ENCODE results near the gene CXCL14.
A peak's percentile ranks its signal among the peaks of the same experiment; 100 is the strongest.

Gene CXCL14

GRCh38 chr5:135615581-135616260, 36.9 kb upstream of the CXCL14 start:
- no peak for TF ChIP-seq CTCF (IDR thresholded peaks at IDR 0.05; ENCODE audit: control insufficient read depth, extremely low read depth, insufficient read depth)
- no peak overlapping the region for H3K4me3 ChIP-seq (ENCODE audit: low read depth, low read length)
- DNase-seq (ENCODE audit: low read depth), result no peak

DNA sequence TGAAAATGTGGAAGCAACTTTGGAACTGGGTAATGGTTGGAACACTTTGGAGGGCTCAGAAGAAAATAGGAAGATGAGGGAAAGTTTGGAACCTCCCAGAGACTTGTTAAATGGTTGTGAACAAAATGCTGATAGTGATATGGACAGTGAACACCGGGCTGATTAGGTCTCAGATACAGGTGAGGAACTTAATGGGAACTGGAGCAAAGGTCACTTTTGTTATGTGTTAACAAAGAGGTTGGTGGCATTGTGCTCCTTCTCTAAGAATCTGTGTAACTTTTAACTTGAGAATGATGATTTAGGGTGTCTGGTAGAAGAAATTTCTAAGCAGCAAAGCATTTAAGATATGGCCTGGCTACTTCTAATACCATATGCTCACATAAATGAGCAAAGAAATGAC, 36.4 kb upstream of the CXCL14 start:
- no peak for TF ChIP-seq CTCF (IDR thresholded peaks at IDR 0.05; ENCODE audit: control insufficient read depth, extremely low read depth, insufficient read depth)
- H3K4me3 ChIP-seq (ENCODE audit: low read depth, low read length), result no peak overlapping the region
- DNase-seq (ENCODE audit: low read depth), result no peak

DNA sequence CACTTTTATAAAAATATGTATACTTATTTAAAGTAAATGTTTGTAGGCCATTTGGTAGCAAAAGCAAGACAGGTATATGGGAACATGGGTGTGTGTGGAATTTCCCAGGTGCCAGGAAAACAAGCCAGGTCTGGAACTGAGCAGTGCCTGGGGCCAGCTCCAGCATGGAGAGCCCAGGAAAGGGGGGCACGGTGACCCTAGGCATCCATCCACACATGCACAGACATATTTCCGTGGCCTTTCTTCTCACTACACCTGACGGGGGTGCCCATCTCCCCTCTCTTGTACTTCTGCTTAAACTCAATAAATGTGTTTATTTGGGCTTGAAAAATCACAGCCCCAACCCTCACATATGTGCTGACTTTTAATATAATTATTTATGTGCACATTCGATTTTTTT, 31.2 kb upstream of the CXCL14 start:
- no peak for TF ChIP-seq CTCF (IDR thresholded peaks at IDR 0.05; ENCODE audit: control insufficient read depth, extremely low read depth, insufficient read depth)
- H3K4me3 ChIP-seq (ENCODE audit: low read depth, low read length), result no peak overlapping the region
- no peak for DNase-seq (ENCODE audit: low read depth)

DNA sequence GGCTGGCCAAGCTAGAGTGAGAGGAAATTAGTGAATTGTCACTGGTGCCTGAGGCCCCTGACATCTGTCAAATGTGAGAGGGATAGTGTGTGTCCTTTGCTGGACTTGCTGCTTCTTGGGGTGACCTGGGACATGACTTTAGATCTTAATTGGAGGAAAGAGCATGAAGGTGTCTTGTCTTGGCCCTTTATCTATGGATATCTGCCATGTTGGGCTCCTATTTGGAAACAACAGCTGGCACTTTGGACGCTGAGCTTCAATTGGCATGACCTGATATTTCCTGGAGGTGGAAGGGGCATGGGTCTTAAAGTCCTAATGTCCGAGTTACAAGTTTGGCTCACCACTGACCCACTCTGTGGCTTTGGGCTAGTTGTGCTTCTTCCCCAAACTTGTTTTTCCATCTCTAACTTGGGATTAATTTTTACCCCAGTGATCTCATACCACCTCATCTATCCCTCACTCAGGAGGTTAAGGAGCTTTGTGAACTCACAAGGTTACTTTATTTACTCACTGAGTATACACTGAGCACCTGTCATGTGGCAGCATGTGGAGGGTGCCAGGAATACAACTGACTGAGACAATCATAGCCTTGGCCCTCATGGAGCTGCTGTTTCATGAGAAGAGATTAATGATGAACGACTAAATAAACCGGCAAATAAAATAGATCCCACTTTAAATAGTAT, 30.1 kb upstream of the CXCL14 start:
- TF ChIP-seq CTCF (IDR thresholded peaks at IDR 0.05; ENCODE audit: control insufficient read depth, extremely low read depth, insufficient read depth), result no peak
- DNase-seq (ENCODE audit: low read depth), result peak; percentile 3
- no peak overlapping the region for H3K4me3 ChIP-seq (ENCODE audit: low read depth, low read length)

- TF ChIP-seq CTCF (IDR thresholded peaks at IDR 0.05; ENCODE audit: control insufficient read depth, extremely low read depth, insufficient read depth), result no peak
- H3K4me3 ChIP-seq (ENCODE audit: low read depth, low read length), result no peak overlapping the region
- DNase-seq (ENCODE audit: low read depth), result no peak
Measured at GRCh38 chr5:135608361-135608760, 29.6 kb upstream of the CXCL14 start.

GRCh38 chr5:135606431-135606830, 27.6 kb upstream of the CXCL14 start:
- DNase-seq (ENCODE audit: low read depth), result no peak
- H3K4me3 ChIP-seq (ENCODE audit: low read depth, low read length), result no peak overlapping the region
- TF ChIP-seq CTCF (IDR thresholded peaks at IDR 0.05; ENCODE audit: control insufficient read depth, extremely low read depth, insufficient read depth), result no peak

GRCh38 chr5:135605221-135605620, 26.4 kb upstream of the CXCL14 start:
- TF ChIP-seq CTCF (IDR thresholded peaks at IDR 0.05; ENCODE audit: control insufficient read depth, extremely low read depth, insufficient read depth), result no peak
- no peak for DNase-seq (ENCODE audit: low read depth)

More at GRCh38 chr5:135605221-135605620, 26.4 kb upstream of the CXCL14 start:
- no peak overlapping the region for H3K4me3 ChIP-seq (ENCODE audit: low read depth, low read length)

All from LNCaP clone FGC (cell line).